RWPE2 (cell line): ENCODE data around the gene DIRAS2.
"Not testable (repeated sequence)": the region's sequence is repeated elsewhere in the genome, so short reads cannot be mapped to it uniquely, and the experiment has no call there.

Source experiments
- ATAC-seq: fragments of 200-7000 bp; cut with Tn5 transposase; 3 replicates; pipeline ENCODE4 v1.9.1; 2021; ENCODE audit warnings: low read depth
- DNase-seq: peaks from one replicate; pipeline ENCODE4 v3.0.0-alpha.2; 2020; ENCODE audit warnings: low spot score
- H3K27ac ChIP-seq: fragments of 450-650 bp; 2 replicates; pipeline ENCODE4 v1.5.1; 2017; ENCODE audit warnings: mild to moderate bottlenecking; ENCODE audit not compliant: poor library complexity, severe bottlenecking
- H3K27me3 ChIP-seq: fragments of 250-450 bp; sonication (Bioruptor Pico); 2 replicates; pipeline ENCODE4 v1.5.1; 2021; ENCODE audit warnings: mild to moderate bottlenecking, moderate library complexity; ENCODE audit not compliant: insufficient read depth, poor library complexity, severe bottlenecking
- H3K36me3 ChIP-seq: fragments of 250-450 bp; sonication (Bioruptor Pico); 2 replicates; pipeline ENCODE4 v1.5.1; 2020; ENCODE audit warnings: low read depth, mild to moderate bottlenecking, moderate library complexity
- H3K4me1 ChIP-seq: fragments of 250-450 bp; sonication (Bioruptor Pico); 2 replicates; pipeline ENCODE4 v1.5.1; 2021; ENCODE audit warnings: mild to moderate bottlenecking, moderate library complexity; ENCODE audit not compliant: insufficient read depth, poor library complexity, severe bottlenecking
- H3K4me3 ChIP-seq: fragments of 250-450 bp; sonication (Bioruptor Pico); 2 replicates; pipeline ENCODE4 v1.5.1; 2021; ENCODE audit warnings: mild to moderate bottlenecking, moderate library complexity; ENCODE audit not compliant: severe bottlenecking
- H3K9me3 ChIP-seq: fragments of 250-450 bp; sonication (Bioruptor Pico); 2 replicates; pipeline ENCODE4 v1.5.1; 2021; ENCODE audit warnings: mild to moderate bottlenecking, moderate library complexity; ENCODE audit not compliant: severe bottlenecking
- TF ChIP-seq, protein P1 (sequence below): fragments of 450-650 bp; IDR thresholded peaks from one replicate; pipeline ENCODE4 v1.5.1; 2017; ENCODE audit warnings: mild to moderate bottlenecking, moderate library complexity; ENCODE audit not compliant: poor library complexity, severe bottlenecking

Gene DIRAS2

DNA sequence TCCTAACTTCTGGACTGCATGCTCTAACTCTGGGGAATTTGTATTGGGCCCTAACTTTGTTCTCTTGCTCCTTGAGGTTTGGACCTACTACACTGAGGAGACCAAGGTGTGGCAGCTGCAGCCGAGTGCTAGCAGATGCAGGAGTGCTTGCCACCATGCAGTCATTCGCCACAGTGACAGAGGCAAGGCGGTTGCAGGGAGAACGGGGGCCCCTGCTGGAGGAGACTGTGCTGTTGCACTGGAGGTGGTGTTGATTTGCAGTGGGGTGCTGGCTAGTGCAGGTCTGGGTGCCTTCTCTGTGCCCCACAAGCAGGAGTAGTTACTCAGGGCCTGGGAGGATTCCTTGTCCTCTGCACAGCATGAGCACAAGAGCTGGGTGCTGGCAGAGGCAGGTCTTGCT lies 22.4 kb upstream of the DIRAS2 start:
- peaks cover 24% of the 10 kb centered on the region for H3K27me3 ChIP-seq
- H3K27ac ChIP-seq: no peak overlapping the region
- no peak overlapping the region for H3K4me3 ChIP-seq
- TF ChIP-seq, protein P1, sequence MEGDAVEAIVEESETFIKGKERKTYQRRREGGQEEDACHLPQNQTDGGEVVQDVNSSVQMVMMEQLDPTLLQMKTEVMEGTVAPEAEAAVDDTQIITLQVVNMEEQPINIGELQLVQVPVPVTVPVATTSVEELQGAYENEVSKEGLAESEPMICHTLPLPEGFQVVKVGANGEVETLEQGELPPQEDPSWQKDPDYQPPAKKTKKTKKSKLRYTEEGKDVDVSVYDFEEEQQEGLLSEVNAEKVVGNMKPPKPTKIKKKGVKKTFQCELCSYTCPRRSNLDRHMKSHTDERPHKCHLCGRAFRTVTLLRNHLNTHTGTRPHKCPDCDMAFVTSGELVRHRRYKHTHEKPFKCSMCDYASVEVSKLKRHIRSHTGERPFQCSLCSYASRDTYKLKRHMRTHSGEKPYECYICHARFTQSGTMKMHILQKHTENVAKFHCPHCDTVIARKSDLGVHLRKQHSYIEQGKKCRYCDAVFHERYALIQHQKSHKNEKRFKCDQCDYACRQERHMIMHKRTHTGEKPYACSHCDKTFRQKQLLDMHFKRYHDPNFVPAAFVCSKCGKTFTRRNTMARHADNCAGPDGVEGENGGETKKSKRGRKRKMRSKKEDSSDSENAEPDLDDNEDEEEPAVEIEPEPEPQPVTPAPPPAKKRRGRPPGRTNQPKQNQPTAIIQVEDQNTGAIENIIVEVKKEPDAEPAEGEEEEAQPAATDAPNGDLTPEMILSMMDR: no peak
- ATAC-seq: no peak
- no peaks in the 10 kb centered on the region for H3K36me3 ChIP-seq
- no peaks in the 10 kb centered on the region for H3K9me3 ChIP-seq
- no peaks in the 10 kb centered on the region for H3K4me1 ChIP-seq
- no peak for DNase-seq

DNA sequence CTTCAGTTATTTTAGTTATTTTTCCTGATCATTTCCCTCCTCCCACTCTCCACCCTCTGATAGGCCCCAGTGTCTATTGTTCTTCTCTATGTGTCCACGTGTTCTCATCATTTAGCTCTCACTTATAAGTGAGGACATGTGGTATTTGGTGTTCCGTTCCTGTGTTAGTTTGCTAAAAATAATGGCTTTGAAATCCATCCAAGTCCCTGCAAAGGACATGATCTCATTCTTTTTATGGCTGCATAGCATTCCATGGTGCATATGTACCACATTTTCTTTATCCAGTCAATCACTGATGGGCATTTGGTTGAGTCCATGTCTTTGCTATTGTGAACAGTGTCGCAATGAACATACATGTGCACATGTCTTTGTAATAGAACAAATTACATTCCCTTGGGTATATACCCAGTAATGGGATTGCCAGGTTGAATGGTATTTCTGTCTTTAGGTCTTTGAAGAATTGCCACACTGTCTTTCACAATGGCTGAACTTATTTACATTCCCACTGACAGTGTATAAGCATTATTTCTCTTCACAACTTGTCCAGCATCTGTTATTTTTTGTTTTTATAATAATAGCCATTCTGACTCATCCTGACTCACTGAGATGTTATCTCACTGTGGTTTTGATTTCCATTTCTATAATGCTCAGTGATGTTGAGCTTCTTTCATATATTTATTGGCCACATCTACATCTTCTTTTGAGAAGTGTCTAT lies 17.2 kb upstream of the DIRAS2 start:
- Histone ChIP-seq H3K27me3 (peaks cover 31% of the 10 kb centered on the region), H3K9me3 (no peaks in the 10 kb centered on the region), H3K4me3 (no peak overlapping the region), H3K36me3 (no peaks in the 10 kb centered on the region), H3K27ac (peak overlapping the region; percentile 15), H3K4me1 (peaks cover 5% of the 10 kb centered on the region)
- TF ChIP-seq, protein P1: no peak
- DNase-seq (no peak), ATAC-seq (peak; percentile 80)

DNA sequence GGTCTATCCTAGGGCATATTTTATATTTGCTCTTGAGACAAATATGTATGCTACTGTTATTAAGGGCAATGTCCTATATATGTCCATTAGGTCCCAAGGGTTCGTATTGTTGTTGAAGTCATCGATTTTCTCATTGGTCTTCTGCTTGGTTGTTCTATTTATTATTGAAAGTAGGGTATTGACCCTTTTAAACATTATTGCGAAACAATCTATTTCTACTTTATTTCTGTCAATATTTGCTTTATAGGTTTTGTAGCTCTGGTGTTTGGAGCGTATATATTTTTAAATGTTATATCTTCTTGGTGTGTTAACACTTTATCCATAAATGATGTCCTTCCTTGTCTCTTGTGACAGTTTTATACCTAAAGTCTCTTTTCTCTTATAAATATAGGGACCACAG lies 16.2 kb upstream of the DIRAS2 start:
- H3K27me3 ChIP-seq: peaks cover 24% of the 10 kb centered on the region
- ATAC-seq (no peak), DNase-seq (no peak)
- no peak overlapping the region for H3K4me3 ChIP-seq
- no peaks in the 10 kb centered on the region for H3K9me3 ChIP-seq
- no peak overlapping the region for H3K27ac ChIP-seq
- no peaks in the 10 kb centered on the region for H3K36me3 ChIP-seq
- H3K4me1 ChIP-seq: peaks cover 5% of the 10 kb centered on the region
- TF ChIP-seq, protein P1: no peak

DNA sequence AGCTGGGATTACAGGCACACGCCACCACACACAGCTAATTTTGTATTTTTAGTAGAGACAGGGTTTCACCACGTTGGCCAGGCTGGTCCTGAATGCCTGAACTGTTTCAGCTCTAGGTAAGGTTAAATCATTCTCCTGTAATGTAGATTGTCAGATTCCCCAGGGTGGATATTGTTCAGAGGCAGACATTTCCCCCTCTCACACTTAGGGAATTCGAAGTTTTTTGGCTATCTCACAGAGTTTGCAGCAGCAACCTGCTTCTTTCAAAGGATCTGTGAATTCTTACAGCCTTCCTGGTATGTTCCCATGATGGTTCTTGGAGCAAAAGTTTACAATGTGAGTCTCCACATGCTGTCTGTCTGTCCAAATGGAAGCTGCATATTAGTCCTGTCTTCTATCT lies 15.6 kb upstream of the DIRAS2 start:
- DNase-seq (no peak), ATAC-seq (no peak)
- H3K27me3 ChIP-seq: peaks cover 18% of the 10 kb centered on the region

DNA sequence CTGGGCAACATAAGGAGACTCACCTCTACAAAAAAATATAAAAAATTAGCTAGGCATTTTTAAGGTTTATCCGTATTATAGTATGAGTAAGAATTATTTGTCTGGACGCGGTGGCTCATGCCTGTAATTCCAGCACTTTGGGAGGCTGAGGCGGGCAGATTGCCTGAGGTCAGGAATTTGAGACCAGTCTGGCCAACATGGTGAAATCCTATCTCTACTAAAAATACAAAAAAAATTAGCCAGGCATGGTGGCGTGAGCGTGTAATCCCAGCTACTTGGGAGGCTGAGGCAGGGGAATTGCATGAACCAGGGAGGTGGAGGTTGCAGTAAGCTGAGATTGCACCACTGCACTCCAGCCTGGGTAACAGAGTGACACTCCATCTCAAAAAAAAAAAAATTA lies 14.3 kb upstream of the DIRAS2 start:
- not testable (repeated sequence) for H3K4me3 ChIP-seq, H3K36me3 ChIP-seq, DNase-seq, H3K4me1 ChIP-seq, H3K27ac ChIP-seq, ATAC-seq, H3K9me3 ChIP-seq
- H3K27me3 ChIP-seq: peaks cover 12% of the 10 kb centered on the region

More for the DNA sequence above, 15.6 kb upstream of the DIRAS2 start:
- TF ChIP-seq, protein P1: no peak
- peaks cover 5% of the 10 kb centered on the region for H3K4me1 ChIP-seq
- H3K4me3 ChIP-seq: no peak overlapping the region
- no peaks in the 10 kb centered on the region for H3K9me3 ChIP-seq
- no peaks in the 10 kb centered on the region for H3K36me3 ChIP-seq
- no peak overlapping the region for H3K27ac ChIP-seq
